BLaER1 (cell line): ENCODE results near the gene SMAD2.

Experiments used
- H3K27ac ChIP-seq: shearing (Covaris generic); formaldehyde crosslinking; 2 replicates; pipeline ENCODE4 v1.8.1; 2022
- H3K27me3 ChIP-seq: shearing (Covaris generic); formaldehyde crosslinking; 2 replicates; pipeline ENCODE4 v1.8.1; 2022
- H3K36me3 ChIP-seq: shearing (Covaris generic); formaldehyde crosslinking; 2 replicates; pipeline ENCODE4 v1.8.1; 2022
- H3K4me1 ChIP-seq: shearing (Covaris generic); formaldehyde crosslinking; 2 replicates; pipeline ENCODE4 v1.8.1; 2022
- H3K4me2 ChIP-seq: shearing (Covaris generic); formaldehyde crosslinking; 2 replicates; pipeline ENCODE4 v1.8.1; 2022
- H3K4me3 ChIP-seq: shearing (Covaris generic); formaldehyde crosslinking; 2 replicates; pipeline ENCODE4 v1.8.1; 2022
- H3K9ac ChIP-seq: shearing (Covaris generic); formaldehyde crosslinking; 2 replicates; pipeline ENCODE4 v1.8.1; 2022
- H3K9me3 ChIP-seq: shearing (Covaris generic); formaldehyde crosslinking; 2 replicates; pipeline ENCODE4 v1.8.1; 2022
- H4K20me1 ChIP-seq: shearing (Covaris generic); formaldehyde crosslinking; 2 replicates; pipeline ENCODE4 v1.8.1; 2022
- Cebpa-rat ChIP-seq: shearing (Covaris generic); IDR thresholded peaks from 2 replicates; pipeline ENCODE4 v1.8.1; 2022

SMAD2 gene

GRCh38 chr18:47901624-47902362, 28.7 kb downstream of the SMAD2 start:
- no peak overlapping the region for H3K9ac ChIP-seq
- no peaks in the 10 kb centered on the region for H3K27me3 ChIP-seq
- peaks cover 66% of the 10 kb centered on the region for H4K20me1 ChIP-seq
- 0 out of 2 replicates have a peak, but pooled peaks cover 4% of the 10 kb centered on the region for H3K4me1 ChIP-seq
- H3K9me3 ChIP-seq: peaks cover 53% of the 10 kb centered on the region
- H3K27ac ChIP-seq: no peak overlapping the region
- no peak overlapping the region for H3K4me3 ChIP-seq
- H3K4me2 ChIP-seq: no peak overlapping the region
- peaks cover 41% of the 10 kb centered on the region for H3K36me3 ChIP-seq
- no peak for TF ChIP-seq Cebpa-rat

GRCh38 chr18:47899107-47899840, 31.2 kb downstream of the SMAD2 start:
- 0 out of 2 replicates have a peak, but pooled peaks cover 4% of the 10 kb centered on the region for H3K4me1 ChIP-seq
- H3K4me3 ChIP-seq: no peak overlapping the region
- no peak overlapping the region for H3K27ac ChIP-seq
- peaks cover 31% of the 10 kb centered on the region for H3K9me3 ChIP-seq
- no peaks in the 10 kb centered on the region for H3K27me3 ChIP-seq
- H3K9ac ChIP-seq: no peak overlapping the region
- H3K4me2 ChIP-seq: no peak overlapping the region
- TF ChIP-seq Cebpa-rat: no peak
- peaks cover 45% of the 10 kb centered on the region for H3K36me3 ChIP-seq
- peaks cover 82% of the 10 kb centered on the region for H4K20me1 ChIP-seq

- H3K36me3 ChIP-seq: peaks cover 45% of the 10 kb centered on the region
- no peak overlapping the region for H3K27ac ChIP-seq
- peaks cover 82% of the 10 kb centered on the region for H4K20me1 ChIP-seq
- H3K9ac ChIP-seq: no peak overlapping the region
- H3K27me3 ChIP-seq: no peaks in the 10 kb centered on the region
- no peak overlapping the region for H3K4me3 ChIP-seq
- TF ChIP-seq Cebpa-rat: no peak
- H3K4me1 ChIP-seq: 0 out of 2 replicates have a peak, but pooled peaks cover 4% of the 10 kb centered on the region
- H3K9me3 ChIP-seq: peaks cover 25% of the 10 kb centered on the region
- no peak overlapping the region for H3K4me2 ChIP-seq
Measured at GRCh38 chr18:47898696-47899095, 31.8 kb downstream of the SMAD2 start.

- H3K27ac ChIP-seq: no peak overlapping the region
- H3K4me3 ChIP-seq: no peak overlapping the region
- peaks cover 19% of the 10 kb centered on the region for H3K9me3 ChIP-seq
- H3K9ac ChIP-seq: no peak overlapping the region
- H3K4me1 ChIP-seq: 0 out of 2 replicates have a peak, but pooled peaks cover 4% of the 10 kb centered on the region
- peaks cover 85% of the 10 kb centered on the region for H4K20me1 ChIP-seq
- no peak overlapping the region for H3K4me2 ChIP-seq
- H3K36me3 ChIP-seq: peaks cover 41% of the 10 kb centered on the region
- no peak for TF ChIP-seq Cebpa-rat
- H3K27me3 ChIP-seq: no peaks in the 10 kb centered on the region
Measured at GRCh38 chr18:47898055-47898454, 32.4 kb downstream of the SMAD2 start.

DNA sequence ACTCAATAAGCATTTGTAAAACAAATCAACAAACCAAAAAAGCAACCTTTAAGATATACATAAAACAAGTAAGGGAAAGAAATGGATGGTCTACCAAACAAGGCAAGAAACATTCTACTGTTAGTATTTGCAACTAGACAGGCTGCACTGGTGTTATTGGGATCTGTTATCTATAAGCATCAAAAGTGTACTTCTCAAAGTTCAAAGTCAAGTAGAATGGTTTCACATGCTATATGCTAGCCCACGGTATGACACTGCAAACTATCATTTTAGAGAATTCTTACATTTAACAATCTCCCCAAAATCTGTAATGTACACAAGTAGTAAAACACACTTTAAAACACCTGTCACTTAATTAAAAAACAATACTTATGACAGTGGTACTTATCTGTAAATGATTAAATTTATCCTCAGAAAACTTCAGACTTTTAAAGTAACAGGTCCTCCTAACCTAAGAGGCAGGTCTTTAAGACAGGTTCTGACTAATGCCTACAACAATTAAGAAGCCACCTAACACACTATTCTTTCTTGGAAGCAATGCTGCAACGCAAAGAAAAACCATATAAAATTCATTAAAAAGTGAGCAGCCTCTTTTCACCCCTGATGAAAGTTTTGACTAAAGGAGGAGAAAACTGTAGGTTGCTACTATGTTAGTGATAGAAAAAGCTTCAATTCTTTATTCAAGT, 34.8 kb downstream of the SMAD2 start:
- H3K4me3 ChIP-seq: no peak overlapping the region
- peaks cover 84% of the 10 kb centered on the region for H4K20me1 ChIP-seq
- H3K27me3 ChIP-seq: no peaks in the 10 kb centered on the region
- no peak for TF ChIP-seq Cebpa-rat
- no peak overlapping the region for H3K9ac ChIP-seq
- H3K4me2 ChIP-seq: no peak overlapping the region
- peaks cover 36% of the 10 kb centered on the region for H3K36me3 ChIP-seq
- no peak overlapping the region for H3K27ac ChIP-seq
- no peaks in the 10 kb centered on the region for H3K4me1 ChIP-seq
- H3K9me3 ChIP-seq: no peaks in the 10 kb centered on the region; the same call in 1 of the 2 replicates

GRCh38 chr18:47893939-47894699, 36.3 kb downstream of the SMAD2 start:
- Histone ChIP-seq H3K4me2 (no peak overlapping the region), H3K27me3 (no peaks in the 10 kb centered on the region), H4K20me1 (peaks cover 80% of the 10 kb centered on the region), H3K36me3 (peaks cover 49% of the 10 kb centered on the region), H3K4me3 (no peak overlapping the region), H3K9ac (no peak overlapping the region), H3K9me3 (no peaks in the 10 kb centered on the region), H3K4me1 (no peaks in the 10 kb centered on the region), H3K27ac (no peak overlapping the region)
- TF ChIP-seq Cebpa-rat: no peak

- no peaks in the 10 kb centered on the region for H3K9me3 ChIP-seq
- H3K27ac ChIP-seq: no peak overlapping the region
- H3K4me2 ChIP-seq: no peak overlapping the region
- H3K27me3 ChIP-seq: no peaks in the 10 kb centered on the region
- no peaks in the 10 kb centered on the region for H3K4me1 ChIP-seq
- peaks cover 58% of the 10 kb centered on the region for H3K36me3 ChIP-seq
- H3K4me3 ChIP-seq: no peak overlapping the region
- no peak overlapping the region for H3K9ac ChIP-seq
- H4K20me1 ChIP-seq: peaks cover 69% of the 10 kb centered on the region
- no peak for TF ChIP-seq Cebpa-rat
Measured at GRCh38 chr18:47893047-47893446, 37.4 kb downstream of the SMAD2 start.

GRCh38 chr18:47888156-47888555, 42.3 kb downstream of the SMAD2 start:
- H4K20me1 ChIP-seq: peaks cover 39% of the 10 kb centered on the region; the same call in 1 of the 2 replicates
- no peaks in the 10 kb centered on the region for H3K27me3 ChIP-seq
- H3K4me1 ChIP-seq: no peaks in the 10 kb centered on the region
- H3K9ac ChIP-seq: no peak overlapping the region
- no peak overlapping the region for H3K27ac ChIP-seq
- H3K36me3 ChIP-seq: peaks cover 66% of the 10 kb centered on the region
- no peak for TF ChIP-seq Cebpa-rat
- no peak overlapping the region for H3K4me3 ChIP-seq
- no peaks in the 10 kb centered on the region for H3K9me3 ChIP-seq
- no peak overlapping the region for H3K4me2 ChIP-seq

- peaks cover 35% of the 10 kb centered on the region; the same call in 1 of the 2 replicates for H4K20me1 ChIP-seq
- H3K4me3 ChIP-seq: no peak overlapping the region
- peaks cover 73% of the 10 kb centered on the region for H3K36me3 ChIP-seq
- TF ChIP-seq Cebpa-rat: no peak
- H3K27me3 ChIP-seq: no peaks in the 10 kb centered on the region
- no peaks in the 10 kb centered on the region for H3K4me1 ChIP-seq
- H3K9me3 ChIP-seq: no peaks in the 10 kb centered on the region
- no peak overlapping the region for H3K9ac ChIP-seq
- H3K4me2 ChIP-seq: no peak overlapping the region
- no peak overlapping the region for H3K27ac ChIP-seq
Measured at GRCh38 chr18:47887227-47887626, 43.2 kb downstream of the SMAD2 start.
